ENCODE measurements around the gene PLVAP. TPM values are rescaled to one million over a fixed set of nuclear protein-coding genes. Genes with fewer than 3 reads are reported as not detected.

PLVAP gene
- total RNA-seq, 2 donors from 2014 or later: 38.2 to 42.1 TPM

DNA sequence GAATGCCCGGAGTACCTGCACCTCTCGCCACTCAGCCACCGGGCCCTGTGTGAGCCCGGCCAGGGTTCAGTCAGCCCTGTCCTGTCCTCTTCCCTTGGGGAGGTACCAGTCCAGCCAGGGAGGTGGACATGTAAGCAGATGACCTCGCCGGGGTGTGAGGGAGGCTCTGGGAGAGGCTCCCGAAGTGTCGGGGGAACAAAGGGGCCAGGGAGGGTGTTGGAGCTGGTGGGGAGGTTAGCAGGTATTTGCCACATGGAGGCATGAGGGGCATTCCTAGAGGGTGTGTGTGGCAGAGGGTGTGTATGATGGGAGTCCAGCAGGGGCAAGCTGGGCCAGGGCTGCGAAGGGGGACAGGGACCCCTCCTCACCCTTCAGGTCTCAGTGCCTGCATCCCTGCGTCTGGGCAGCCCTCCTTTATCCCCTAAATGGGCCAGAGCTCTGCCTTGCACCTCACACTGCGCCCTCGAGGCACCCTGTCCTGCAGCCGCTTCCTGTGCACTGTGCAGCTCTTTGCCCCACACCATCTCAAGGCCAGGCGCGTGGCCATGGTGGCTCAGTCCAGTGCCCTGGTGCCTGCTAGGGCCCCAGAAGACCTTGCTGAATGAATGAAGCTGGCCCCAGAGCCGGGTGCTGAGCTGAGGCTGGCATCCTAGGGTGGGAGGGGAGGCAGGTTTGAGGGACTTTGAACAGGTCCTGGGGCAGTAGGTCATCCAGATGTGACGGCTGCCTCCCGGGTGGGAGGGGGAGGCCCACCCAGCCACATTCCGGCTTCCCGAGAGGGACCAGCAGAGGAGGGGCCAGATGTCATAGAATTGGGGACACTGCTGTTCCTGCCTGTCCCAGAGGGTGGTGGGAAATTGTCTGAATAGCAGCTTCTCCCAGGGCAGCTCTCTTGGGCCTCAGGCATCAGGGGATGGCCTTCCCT, 64.7 kb downstream of the PLVAP start:
- ATAC-seq: no peak
- intact Hi-C loops (cut with DNase I, micrococcal nuclease): no loop called here
- no peak for DNase-seq

DNA sequence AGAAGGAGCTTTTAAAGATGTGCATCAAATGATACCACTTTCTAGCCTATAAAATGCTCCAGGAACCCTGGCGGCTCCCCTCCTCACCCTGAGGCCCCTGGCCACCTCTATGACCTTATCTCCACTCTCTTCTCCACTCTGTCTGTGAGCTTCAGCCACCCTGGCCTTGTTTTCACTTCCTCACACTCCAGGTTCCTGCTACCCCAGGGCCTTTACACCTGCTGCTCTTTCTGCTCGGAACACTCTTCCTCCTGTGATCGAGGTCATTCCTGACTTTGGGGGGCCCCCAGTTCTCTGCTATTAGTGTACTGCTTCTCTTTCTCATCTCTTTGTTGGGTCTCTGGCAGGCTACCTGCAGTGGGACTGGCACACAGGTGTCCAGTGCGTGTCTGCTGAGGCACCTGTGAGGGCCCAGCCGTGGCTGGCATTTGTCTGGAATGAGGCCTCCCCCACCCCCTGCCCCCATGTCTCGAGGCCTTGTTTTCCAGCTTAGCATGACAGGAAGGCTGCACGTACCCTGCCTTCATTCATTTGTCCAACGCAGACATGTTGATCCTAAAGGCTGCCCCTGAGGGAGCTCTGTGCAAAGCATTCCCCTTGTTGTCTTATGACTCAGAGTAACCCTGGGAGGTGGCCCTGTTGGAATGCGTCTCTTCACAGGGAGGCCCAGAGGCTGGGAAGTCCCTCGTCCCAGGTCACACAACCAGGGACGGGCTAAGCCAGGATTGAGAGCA, 65.5 kb downstream of the PLVAP start:
- ATAC-seq: no peak
- intact Hi-C loops (cut with DNase I, micrococcal nuclease): no loop called here

DNA sequence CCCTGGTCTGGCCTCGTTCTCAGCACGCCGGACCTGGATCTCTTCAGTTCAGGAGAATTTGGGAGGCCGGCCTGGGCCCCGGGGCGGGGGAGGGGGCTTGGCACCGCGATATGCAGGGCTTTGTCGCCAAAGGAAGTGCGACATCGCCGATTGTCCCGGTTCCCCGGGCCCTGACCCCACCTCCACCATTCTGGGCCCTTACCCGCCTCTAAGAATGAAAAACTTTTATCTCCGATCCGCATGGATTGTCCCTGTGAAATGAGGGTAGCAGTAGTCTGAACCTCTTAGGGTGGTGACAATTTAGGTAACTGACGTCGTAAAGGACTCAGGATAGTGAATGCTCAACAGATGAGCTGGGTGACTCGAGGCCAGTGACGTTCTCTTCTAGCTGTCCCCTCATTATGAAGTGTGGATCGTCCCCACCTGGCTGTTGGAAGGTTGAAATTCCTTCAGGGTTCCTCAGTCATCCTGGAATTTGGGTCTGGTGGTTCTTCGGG, 67.1 kb downstream of the PLVAP start:
- DNase-seq (no peak), ATAC-seq (no peak)
- intact Hi-C loops (cut with DNase I, micrococcal nuclease): no loop called here

More for the DNA sequence above, 65.5 kb downstream of the PLVAP start:
- no peak for DNase-seq

DNA sequence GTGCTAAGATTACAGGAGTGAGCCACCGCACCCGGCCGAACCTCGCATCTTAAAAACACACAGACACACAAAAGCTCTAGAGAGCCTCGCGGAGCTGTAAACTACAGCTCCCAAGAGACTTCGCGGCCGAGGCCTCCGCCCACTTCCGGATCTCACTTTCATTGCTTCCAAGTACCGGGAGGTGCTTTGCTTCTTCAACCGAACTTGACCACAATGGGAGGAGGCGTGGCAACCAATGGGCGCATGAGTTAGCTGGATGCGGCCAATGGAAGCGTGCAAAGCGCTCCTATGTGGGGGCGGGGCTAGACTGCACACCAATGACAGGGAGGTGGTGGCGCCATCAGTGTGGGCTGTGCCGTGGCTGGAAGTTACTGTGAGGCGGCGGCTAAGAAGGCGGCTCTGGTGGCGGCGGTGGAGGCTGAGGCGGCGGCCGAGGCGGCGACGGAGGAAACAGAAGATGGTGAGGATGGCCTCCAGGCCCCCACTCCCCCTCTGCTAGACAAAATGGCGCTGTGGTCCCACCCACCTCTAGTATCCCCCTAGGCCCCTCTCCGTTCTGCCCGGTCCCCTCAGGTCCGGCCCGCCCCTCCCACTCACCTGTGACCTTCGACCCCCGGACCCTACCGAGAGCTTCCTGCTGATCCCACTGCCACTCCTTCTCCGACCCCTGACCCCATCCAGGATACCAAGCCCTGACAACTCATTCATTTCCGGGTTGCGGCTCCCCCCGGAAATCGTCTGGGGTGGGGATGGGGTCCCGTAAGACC, 67.8 kb downstream of the PLVAP start, which contains the start of gene DDA1:
DDA1 (plus strand) TSS at position 366 of the 767 bp plus-strand sequence; CDS start at position 458, 92 bp downstream.
- DNase-seq: peak; percentile 99 to 100
- ATAC-seq: peak; percentile 73
- intact Hi-C loops (cut with DNase I, micrococcal nuclease): no loop called here

GRCh38 chr19:17307876-17308377, 69.2 kb downstream of the PLVAP start:
- ATAC-seq (no peak), DNase-seq (no peak)
- intact Hi-C loops (cut with DNase I, micrococcal nuclease): no loop called here

- ATAC-seq (no peak), DNase-seq (no peak)
- intact Hi-C loops (cut with DNase I, micrococcal nuclease): no loop called here
Measured at GRCh38 chr19:17306285-17306714, 70.8 kb downstream of the PLVAP start.

GRCh38 chr19:17305517-17306284, 71.4 kb downstream of the PLVAP start, which contains the start of gene MRPL34:
TSS of gene MRPL34 (plus strand) at chr19:17305872. CDS start at chr19:17305893, 21 bp downstream.
- intact Hi-C loops (cut with DNase I, micrococcal nuclease): no loop called here
- peak; percentile 99 for DNase-seq
- ATAC-seq: peak; percentile 72

GRCh38 chr19:17305216-17305516, 72.0 kb downstream of the PLVAP start:
- no peak for ATAC-seq
- intact Hi-C loops (cut with DNase I, micrococcal nuclease): no loop called here
- no peak for DNase-seq

DNA sequence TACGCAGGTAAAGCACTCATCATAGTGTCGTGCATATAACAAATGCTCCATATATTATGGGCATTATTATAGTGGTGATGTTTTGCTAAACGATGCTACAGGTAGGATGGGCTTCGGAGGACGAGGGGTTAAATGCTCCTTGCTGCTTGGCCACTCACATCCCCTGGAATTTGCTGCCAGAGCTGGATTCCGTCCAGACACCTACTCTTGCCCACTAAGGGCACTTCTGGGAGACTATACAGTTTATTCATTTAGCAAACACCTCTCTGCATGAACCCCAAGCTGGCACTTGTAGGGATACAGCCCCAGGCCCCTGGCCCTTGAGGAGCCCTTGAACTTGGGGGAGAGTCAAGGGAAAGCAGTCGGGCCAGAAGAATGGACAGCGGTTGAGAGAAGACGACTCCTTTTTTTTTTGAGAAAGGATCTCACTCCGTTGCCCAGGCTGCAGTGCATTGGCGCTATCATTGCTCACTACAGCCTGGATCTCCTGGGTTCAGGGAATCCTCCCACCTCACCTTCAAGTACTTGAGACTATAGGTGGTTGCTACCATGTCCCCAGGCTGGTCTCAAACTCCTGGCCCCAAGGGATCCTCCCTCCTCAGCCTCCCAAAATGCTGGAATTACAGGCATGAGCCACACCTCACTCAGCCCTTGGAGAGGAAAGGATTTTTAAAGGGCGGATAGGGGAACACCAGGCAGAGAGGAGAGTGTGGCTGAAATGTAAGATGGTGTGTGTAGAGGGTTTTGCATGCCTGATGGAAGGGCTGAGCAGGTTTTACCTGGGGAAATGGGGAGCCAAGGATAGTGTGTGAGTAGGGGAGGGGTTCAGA, 72.5 kb downstream of the PLVAP start:
- intact Hi-C loops (cut with DNase I, micrococcal nuclease): no loop called here
- DNase-seq: peak in 1 of 2 donors; percentile 57
- no peak for ATAC-seq

DNA sequence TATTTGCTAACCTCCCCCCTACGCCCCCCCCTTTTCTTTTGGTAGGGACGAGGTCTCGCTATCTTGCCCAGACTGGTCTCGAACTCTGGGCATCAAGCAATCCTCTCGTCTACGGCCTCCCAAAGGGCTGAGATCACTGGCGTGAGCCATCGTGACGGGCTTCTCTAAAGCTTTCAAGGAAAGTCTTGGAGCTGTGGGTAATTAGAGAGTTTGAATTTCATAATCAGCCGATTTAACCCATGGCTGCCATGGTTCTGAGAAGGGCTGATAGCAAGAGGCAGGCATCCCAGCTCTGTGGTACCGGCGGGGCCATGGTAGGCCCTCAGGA, 73.2 kb downstream of the PLVAP start:
- ATAC-seq (no peak), DNase-seq (no peak)
- intact Hi-C loops (cut with DNase I, micrococcal nuclease): no loop called here

- intact Hi-C loops (cut with DNase I, micrococcal nuclease): no loop called here
- DNase-seq (peak; percentile 96 to 97), ATAC-seq (peak; percentile 63)
Measured at GRCh38 chr19:17303167-17303939, 73.8 kb downstream of the PLVAP start, which contains the start of gene ABHD8. TSS of gene ABHD8 (minus strand) at chr19:17303425. CDS start at chr19:17301616, 1,809 bp downstream.

GRCh38 chr19:17302391-17303166, 74.6 kb downstream of the PLVAP start:
- ATAC-seq (no peak), DNase-seq (peak in 1 of 2 donors; percentile 56)
- intact Hi-C loops (cut with DNase I, micrococcal nuclease): no loop called here

Data from left colon (tissue), 2 donors.